Body of pancreas (tissue), 4 donors: ENCODE results near the gene USP7. TPM values are rescaled to one million over a fixed set of nuclear protein-coding genes. Genes with fewer than 3 reads are reported as not detected.

Experiments
- ATAC-seq: fragments of 150-250 bp; one replicate; pipeline ENCODE4 v1.9.1; 2016
- DNase-seq, 4 donors: peaks; one replicate each; pipeline ENCODE4 v3.0.0-alpha.2; 2019
- H3K27ac ChIP-seq, 4 donors: fragments of 200-600 bp; sonication (generic); 1 replicate in 3 of 4; 2 replicates in 1 of 4; pipeline versions ENCODE4 v1.5.1 to v1.6.1; 2016 to 2019; ENCODE audit warnings: mild to moderate bottlenecking in 1 of 4, mixed read lengths in 1 of 4, moderate library complexity in 1 of 4
- H3K27me3 ChIP-seq, 2 donors: fragments of 200-600 bp; sonication (generic); one replicate each; pipeline ENCODE4 v1.6.0; 2016; ENCODE audit warnings: mild to moderate bottlenecking in 1 of 2
- H3K36me3 ChIP-seq, 2 donors: fragments of 200-600 bp; sonication (generic); replicated peaks in 1 of 2; 2 replicates each; pipeline ENCODE4 v1.5.1; 2016; ENCODE audit warnings: low read depth in 2 of 2; ENCODE audit not compliant: insufficient read depth in 1 of 2
- H3K4me1 ChIP-seq: fragments of 200-600 bp; sonication (generic); one replicate; pipeline ENCODE4 v1.6.0; 2016
- H3K4me3 ChIP-seq, 2 donors: fragments of 200-600 bp; sonication (generic); 1 replicate in 1 of 2; 2 replicates in 1 of 2; pipeline ENCODE4 v1.5.1; 2016 to 2019
- H3K9me3 ChIP-seq, 3 donors: fragments of 200-600 bp; sonication (generic); 1 replicate in 2 of 3; 2 replicates in 1 of 3; pipeline ENCODE4 v1.5.1; 2016
- CTCF ChIP-seq, 7 experiments: fragments of 450-650 bp in 4 of 7; fragments of 200-600 bp in 3 of 7; sonication (generic) in 3 of 7; IDR thresholded peaks; one replicate each; pipeline ENCODE4 v1.5.1; 2016 to 2019; ENCODE audit warnings: antibody characterized with exemption in 7 of 7
- POLR2A ChIP-seq, 3 donors: fragments of 450-650 bp; IDR thresholded peaks; one replicate each; pipeline ENCODE4 v1.6.1; 2016; ENCODE audit warnings: antibody characterized with exemption in 3 of 3, mild to moderate bottlenecking in 2 of 3
- WGBS, 2 donors: methylation state at CpG; one replicate each; pipeline ENCODE4 v1.1.5; 2017; 5-methylcytosine and 5-hydroxymethylcytosine counted together
- intact Hi-C: fragments of 100-400 bp; cut with DNase I; formaldehyde crosslinking; loops from one replicate; pipeline ENCODE4 v1.15.1; 2023
- total RNA-seq, 2 donors: library from RNA; depleted of rRNA; stranded (reverse); fragments of >200 nt; gene quantifications; one replicate each; pipeline ENCODE4 v1.1.0, GENCODE V29; 2016

Gene USP7
- total RNA-seq, 2 donors from 2014 or later = 36.1 to 38.2 TPM

DNA sequence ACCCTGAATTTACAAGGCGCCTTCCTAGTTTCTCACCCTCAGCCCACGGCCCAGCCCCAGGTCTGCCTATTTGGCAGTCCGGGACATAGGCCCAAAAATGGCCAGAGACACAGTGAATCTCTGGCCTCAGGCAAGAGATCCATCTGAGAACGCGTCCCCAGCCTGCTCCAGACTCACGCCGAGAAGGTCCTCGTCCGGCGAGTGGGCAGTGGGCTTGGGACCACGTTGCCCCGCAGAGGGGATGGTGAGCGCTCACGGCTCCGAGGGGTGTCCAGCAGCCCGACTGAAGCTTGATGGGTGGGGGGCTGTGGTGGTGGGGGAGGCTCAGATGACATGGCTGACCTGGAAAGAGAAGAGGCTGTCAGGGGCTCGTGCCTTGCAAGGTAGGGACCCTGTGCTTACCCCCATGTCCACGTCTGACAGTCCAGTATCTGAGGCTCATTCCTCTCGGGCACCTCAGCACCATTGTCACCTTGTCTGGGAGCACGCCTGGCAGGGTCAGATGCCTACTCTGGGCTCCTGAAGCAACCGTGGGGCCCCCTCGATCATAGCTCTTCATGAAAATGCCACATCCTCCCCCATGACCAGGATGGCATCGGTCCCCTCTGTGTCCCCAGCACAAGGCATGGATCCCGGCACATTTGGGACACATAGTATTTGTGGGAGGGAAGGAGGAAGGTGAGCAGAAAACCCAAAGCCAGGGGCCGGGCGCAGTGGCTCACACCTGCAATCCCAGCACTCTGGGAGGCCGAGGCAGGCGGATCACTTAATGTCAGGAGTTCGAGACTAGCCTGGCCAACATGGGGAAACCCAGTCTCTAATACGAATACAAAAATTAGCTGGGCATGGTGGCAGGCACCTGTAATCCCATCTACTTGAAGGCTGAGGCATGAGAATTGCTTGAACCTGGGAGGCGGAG is 104.5 kb downstream of the USP7 start:
- no peak for ATAC-seq

DNA sequence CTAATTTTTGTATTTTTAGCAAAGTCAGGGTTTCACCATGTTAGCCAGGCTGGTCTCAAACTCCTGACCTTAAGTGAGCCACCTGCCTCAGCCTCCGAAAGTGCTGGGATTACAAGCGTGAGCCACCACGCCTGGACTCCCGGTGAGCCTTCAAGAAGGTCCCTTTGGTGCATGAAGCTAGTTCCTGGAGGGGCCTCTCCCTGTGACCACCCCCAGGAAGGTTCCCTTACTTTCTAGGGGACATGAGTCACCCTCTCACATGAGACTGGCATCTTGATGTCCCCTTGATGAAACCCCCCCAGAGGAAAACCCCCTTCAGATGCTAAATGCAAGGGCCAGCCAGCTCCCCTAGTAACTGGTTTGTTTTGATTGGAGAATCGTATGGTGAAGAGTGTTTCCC is 107.7 kb downstream of the USP7 start:
- Histone ChIP-seq H3K4me3 (no peak overlapping the region), H3K4me1 (peaks cover 24% of the 10 kb centered on the region), H3K27ac (peak overlapping the region in 2 of 4 donors; percentile 3 to 20), H3K27me3 (no peaks in the 10 kb centered on the region), H3K9me3 (no peaks in the 10 kb centered on the region), H3K36me3 (peaks cover 4 to 14% of the 10 kb centered on the region in 2 donors)
- TF ChIP-seq CTCF (IDR thresholded peaks at IDR 0.05) (no peak), POLR2A (IDR thresholded peaks at IDR 0.05) (no peak)
- intact Hi-C loops = loop anchor here (10.0 kb wide), 1 partner anchor 51 kb away; no protein-coding TSS in a partner anchor
- ATAC-seq = no peak
- 29 to 69% methylated on average over 2 to 5 of the region's 5 CpGs for WGBS, 2 donors
- no peak for DNase-seq

More for the DNA sequence above, 104.5 kb downstream of the USP7 start:
- no peaks in the 10 kb centered on the region for H3K9me3 ChIP-seq
- intact Hi-C loops = loop anchor here (10.0 kb wide), 1 partner anchor 54 kb away; no protein-coding TSS in a partner anchor
- TF ChIP-seq CTCF (IDR thresholded peaks at IDR 0.05) (no peak), POLR2A (IDR thresholded peaks at IDR 0.05) (no peak)
- no peaks in the 10 kb centered on the region for H3K27me3 ChIP-seq
- no peak for DNase-seq
- no peak overlapping the region for H3K4me3 ChIP-seq
- H3K36me3 ChIP-seq = peaks cover 4 to 11% of the 10 kb centered on the region in 2 donors
- 90 to 92% methylated on average over 18 to 31 of the region's 31 CpGs for WGBS, 2 donors
- peaks cover 56% of the 10 kb centered on the region for H3K4me1 ChIP-seq
- H3K27ac ChIP-seq = peak overlapping the region in 3 of 4 donors; percentile 63 to 94 (median 94)

DNA sequence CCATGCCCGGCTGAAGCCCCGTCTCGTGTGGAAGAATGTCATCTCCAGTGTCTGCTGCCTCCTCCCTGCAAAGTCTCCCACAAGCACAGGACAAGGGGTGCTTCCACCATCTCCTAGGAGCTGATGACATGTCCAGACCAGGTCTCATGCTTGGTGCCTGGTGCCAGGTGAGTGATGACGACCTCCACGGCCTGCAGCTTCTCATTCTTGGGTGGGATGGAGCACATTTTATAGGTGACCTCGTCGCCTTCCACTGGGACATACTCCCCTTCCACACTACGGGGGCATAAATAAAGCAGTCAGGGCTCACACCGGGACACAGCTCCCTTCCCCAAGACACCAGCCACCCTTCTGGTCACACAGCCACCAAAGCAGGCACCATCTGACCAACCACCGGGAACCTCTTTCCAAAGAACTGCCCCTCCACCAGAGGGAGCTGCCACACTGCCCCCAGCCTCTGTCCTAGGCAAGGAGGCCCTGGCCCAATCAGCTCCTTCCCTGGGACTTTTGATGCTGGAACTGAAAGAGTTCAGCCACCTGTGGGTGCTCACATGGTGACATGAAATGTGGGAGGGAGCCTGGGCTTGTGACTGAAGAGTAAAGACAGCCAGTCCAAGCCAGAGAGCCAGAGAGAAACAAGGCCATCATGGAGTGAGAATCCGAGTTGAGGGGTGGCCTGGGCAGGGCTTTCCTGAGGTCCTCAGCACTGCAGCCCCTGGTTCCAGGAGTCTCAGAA is 108.5 kb downstream of the USP7 start:
- no peak for DNase-seq
- TF ChIP-seq CTCF (IDR thresholded peaks at IDR 0.05) (peak in 4 of 7 experiments; percentile 16 to 33 (median 18)), POLR2A (IDR thresholded peaks at IDR 0.05) (no peak)

GRCh38 chr16:8854298-8854948 is 109.3 kb downstream of the USP7 start:
- no peaks in the 10 kb centered on the region for H3K27me3 ChIP-seq
- 89 to 93% methylated on average over 9 of the region's 9 CpGs for WGBS, 2 donors
- no peak for ATAC-seq
- intact Hi-C loops = loop anchor here (10.0 kb wide), 1 partner anchor 50 kb away; no protein-coding TSS in a partner anchor
- no peak for TF ChIP-seq CTCF (IDR thresholded peaks at IDR 0.05)
- TF ChIP-seq POLR2A (IDR thresholded peaks at IDR 0.05) = no peak
- peaks cover 24% of the 10 kb centered on the region for H3K4me1 ChIP-seq
- DNase-seq = no peak
- H3K36me3 ChIP-seq = peaks cover 4 to 18% of the 10 kb centered on the region in 2 donors
- no peak overlapping the region for H3K27ac ChIP-seq
- H3K4me3 ChIP-seq = no peak overlapping the region
- H3K9me3 ChIP-seq = no peaks in the 10 kb centered on the region

More for the DNA sequence above, 108.5 kb downstream of the USP7 start:
- no peaks in the 10 kb centered on the region for H3K9me3 ChIP-seq
- peaks cover 24% of the 10 kb centered on the region for H3K4me1 ChIP-seq
- no peak overlapping the region for H3K4me3 ChIP-seq
- no peak for ATAC-seq
- H3K36me3 ChIP-seq = peaks cover 4 to 15% of the 10 kb centered on the region in 2 donors
- intact Hi-C loops = loop anchor here (10.0 kb wide), 1 partner anchor 50 kb away; no protein-coding TSS in a partner anchor
- WGBS, 2 donors = 93 to 96% methylated on average over 11 of the region's 11 CpGs
- peak overlapping the region in 1 of 4 donors; percentile 3 for H3K27ac ChIP-seq
- no peaks in the 10 kb centered on the region for H3K27me3 ChIP-seq
